Hepatocyte (in vitro differentiated cells): Measurements from ENCODE around the gene RPL29.

Source experiments
- EZH2 ChIP-seq: fragments of 200-600 bp; sonication (generic); IDR thresholded peaks from 2 replicates; pipeline ENCODE4 v1.6.1; 2016; ENCODE audit warnings: antibody characterized with exemption, mild to moderate bottlenecking, borderline replicate concordance
- TF ChIP-seq, protein P1 (sequence below): fragments of 200-600 bp; sonication (generic); IDR thresholded peaks from 2 replicates; pipeline ENCODE4 v1.5.1; 2016; ENCODE audit warnings: antibody characterized with exemption, mild to moderate bottlenecking; ENCODE audit not compliant: poor library complexity

DNA sequence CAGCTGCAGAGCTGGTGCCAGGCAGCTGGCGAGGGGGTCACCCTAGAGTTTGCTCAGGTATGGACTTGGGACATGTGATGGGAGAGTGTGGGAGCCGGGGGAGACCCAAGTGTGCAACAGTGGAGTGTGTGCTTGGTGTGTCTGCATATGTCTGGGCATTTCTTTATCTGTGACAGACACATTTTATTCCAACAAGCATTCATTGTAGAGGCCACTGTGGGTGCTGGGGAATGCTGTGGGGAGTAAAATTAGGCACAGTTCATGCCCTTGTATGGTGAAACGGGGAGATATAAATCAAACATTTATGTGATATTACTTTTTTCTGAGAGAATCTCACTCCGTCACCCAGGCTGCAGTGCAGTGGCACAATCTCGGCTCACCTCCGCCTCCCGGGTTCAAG is 8.1 kb downstream of the RPL29 start:
- TF ChIP-seq, protein P1, sequence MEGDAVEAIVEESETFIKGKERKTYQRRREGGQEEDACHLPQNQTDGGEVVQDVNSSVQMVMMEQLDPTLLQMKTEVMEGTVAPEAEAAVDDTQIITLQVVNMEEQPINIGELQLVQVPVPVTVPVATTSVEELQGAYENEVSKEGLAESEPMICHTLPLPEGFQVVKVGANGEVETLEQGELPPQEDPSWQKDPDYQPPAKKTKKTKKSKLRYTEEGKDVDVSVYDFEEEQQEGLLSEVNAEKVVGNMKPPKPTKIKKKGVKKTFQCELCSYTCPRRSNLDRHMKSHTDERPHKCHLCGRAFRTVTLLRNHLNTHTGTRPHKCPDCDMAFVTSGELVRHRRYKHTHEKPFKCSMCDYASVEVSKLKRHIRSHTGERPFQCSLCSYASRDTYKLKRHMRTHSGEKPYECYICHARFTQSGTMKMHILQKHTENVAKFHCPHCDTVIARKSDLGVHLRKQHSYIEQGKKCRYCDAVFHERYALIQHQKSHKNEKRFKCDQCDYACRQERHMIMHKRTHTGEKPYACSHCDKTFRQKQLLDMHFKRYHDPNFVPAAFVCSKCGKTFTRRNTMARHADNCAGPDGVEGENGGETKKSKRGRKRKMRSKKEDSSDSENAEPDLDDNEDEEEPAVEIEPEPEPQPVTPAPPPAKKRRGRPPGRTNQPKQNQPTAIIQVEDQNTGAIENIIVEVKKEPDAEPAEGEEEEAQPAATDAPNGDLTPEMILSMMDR: no peak
- no peak for TF ChIP-seq EZH2
